Measurements from ENCODE around the gene MCFD2.

DNA sequence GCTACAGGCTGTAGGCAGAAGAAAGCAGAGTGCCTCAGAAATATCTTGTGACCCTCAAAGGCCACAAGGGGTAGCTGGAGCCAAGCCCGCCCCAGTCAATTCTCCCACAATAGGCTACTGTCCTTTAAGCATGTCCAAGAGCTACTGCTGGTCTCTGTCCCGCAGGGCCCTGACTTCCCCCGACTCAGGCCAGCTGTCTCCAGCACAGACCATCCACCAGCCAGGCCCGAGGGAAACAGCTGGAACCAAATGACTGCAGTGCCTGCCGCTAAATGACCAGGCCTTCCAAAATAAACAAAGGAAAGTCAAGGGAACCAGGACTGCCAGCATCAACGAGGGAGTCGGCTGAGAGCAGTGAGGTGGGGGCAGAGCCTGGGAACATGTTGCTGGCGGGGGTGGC is 36.7 kb downstream of the MCFD2 start:
- TF ChIP-seq EZH2 (IDR thresholded peaks at IDR 0.05; ENCODE audit: insufficient read depth, low read length) = no peak
- TF ChIP-seq, protein P1, sequence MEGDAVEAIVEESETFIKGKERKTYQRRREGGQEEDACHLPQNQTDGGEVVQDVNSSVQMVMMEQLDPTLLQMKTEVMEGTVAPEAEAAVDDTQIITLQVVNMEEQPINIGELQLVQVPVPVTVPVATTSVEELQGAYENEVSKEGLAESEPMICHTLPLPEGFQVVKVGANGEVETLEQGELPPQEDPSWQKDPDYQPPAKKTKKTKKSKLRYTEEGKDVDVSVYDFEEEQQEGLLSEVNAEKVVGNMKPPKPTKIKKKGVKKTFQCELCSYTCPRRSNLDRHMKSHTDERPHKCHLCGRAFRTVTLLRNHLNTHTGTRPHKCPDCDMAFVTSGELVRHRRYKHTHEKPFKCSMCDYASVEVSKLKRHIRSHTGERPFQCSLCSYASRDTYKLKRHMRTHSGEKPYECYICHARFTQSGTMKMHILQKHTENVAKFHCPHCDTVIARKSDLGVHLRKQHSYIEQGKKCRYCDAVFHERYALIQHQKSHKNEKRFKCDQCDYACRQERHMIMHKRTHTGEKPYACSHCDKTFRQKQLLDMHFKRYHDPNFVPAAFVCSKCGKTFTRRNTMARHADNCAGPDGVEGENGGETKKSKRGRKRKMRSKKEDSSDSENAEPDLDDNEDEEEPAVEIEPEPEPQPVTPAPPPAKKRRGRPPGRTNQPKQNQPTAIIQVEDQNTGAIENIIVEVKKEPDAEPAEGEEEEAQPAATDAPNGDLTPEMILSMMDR (IDR thresholded peaks at IDR 0.05; ENCODE audit: insufficient read depth, low read depth, low read length) = no peak

Data from astrocyte (in vitro differentiated cells and primary cell).